Endothelial cell of umbilical vein (primary cell): ENCODE measurements around the gene AP5Z1. TPM values are rescaled to one million over a fixed set of nuclear protein-coding genes. Genes with fewer than 3 reads are reported as not detected.

Source experiments
- BruUV-seq: library from RNA; stranded (reverse); fragments of 400-500 nt; replicated peaks from 2 replicates; lab custom pipeline; 2021; lab: Mats Ljungman, UMichigan
- CTCF ChIA-PET: fragments of 300-600, 350-600 bp; sonication (Branson Sonifier 250); formaldehyde crosslinking; loops from one replicate; lab custom pipeline; 2021; ENCODE audit warnings: antibody characterized with exemption, inconsistent platforms; lab: Charles Lee
- POLR2A ChIA-PET: fragments of 300-600, 350-600 bp; sonication (Branson Sonifier 250); formaldehyde crosslinking; loops from one replicate; lab custom pipeline; 2021; ENCODE audit warnings: antibody characterized with exemption, inconsistent platforms; lab: Charles Lee
- DNase-seq: peaks from one replicate; pipeline ENCODE4 v3.0.0-alpha.2; 2011; ENCODE audit warnings: low read depth, low spot score
- FAIRE-seq: peaks from 2 replicates; lab custom pipeline; 2011; peaks lifted over from hg19 to GRCh38; lab: Jason Lieb, UNC
- H2AFZ ChIP-seq: 2 replicates; pipeline ENCODE4 v1.6.0; 2012; ENCODE audit warnings: low read depth, low read length, control low read depth, inconsistent platforms
- H3K27ac ChIP-seq: 2 replicates; pipeline ENCODE4 v1.5.1; 2011; ENCODE audit warnings: low read depth, mild to moderate bottlenecking, control low read depth, low read length, moderate library complexity; ENCODE audit not compliant: insufficient read depth
- H3K27me3 ChIP-seq, 2 experiments: 2 replicates each; pipeline versions ENCODE4 v1.6.0 to v1.6.1; 2011; ENCODE audit warnings: low read length in 2 of 2, mixed read lengths in 1 of 2; ENCODE audit not compliant: control insufficient read depth in 2 of 2, insufficient read depth in 2 of 2
- H3K36me3 ChIP-seq, 2 experiments: 2 replicates in 1 of 2; 3 replicates in 1 of 2; pipeline ENCODE4 v1.5.1; 2011; ENCODE audit warnings: low read length in 2 of 2, mild to moderate bottlenecking in 1 of 2, moderate library complexity in 1 of 2; ENCODE audit not compliant: control insufficient read depth in 2 of 2, insufficient read depth in 2 of 2; ENCODE audit errors: extremely low read depth in 1 of 2
- H3K4me1 ChIP-seq: 3 replicates; pipeline ENCODE4 v1.5.1; 2011; ENCODE audit warnings: mild to moderate bottlenecking, low read length; ENCODE audit not compliant: control insufficient read depth, insufficient read depth; ENCODE audit errors: extremely low read depth
- H3K4me2 ChIP-seq: 2 replicates; pipeline ENCODE4 v1.6.1; 2011; ENCODE audit warnings: low read length, control low read depth, mixed read lengths; ENCODE audit not compliant: insufficient read depth
- H3K4me3 ChIP-seq, 3 experiments: fragments of 200-600 bp in 1 of 3; sonication (generic), shearing (Covaris generic) in 1 of 3; replicated peaks in 1 of 3; 2 replicates each; pipeline ENCODE4 v1.5.1; 2011 to 2016; ENCODE audit warnings: control low read depth in 3 of 3, low read length in 3 of 3, mild to moderate bottlenecking in 2 of 3, inconsistent platforms in 1 of 3, low read depth in 1 of 3, moderate library complexity in 1 of 3; ENCODE audit not compliant: insufficient read depth in 1 of 3
- H3K79me2 ChIP-seq: 2 replicates; pipeline ENCODE4 v1.6.0; 2012; ENCODE audit warnings: low read length, inconsistent platforms; ENCODE audit not compliant: control insufficient read depth, insufficient read depth
- H3K9ac ChIP-seq: replicated peaks from 2 replicates; pipeline ENCODE3; 2011; ENCODE audit warnings: low read length, control low read depth; ENCODE audit not compliant: insufficient read depth; ENCODE audit errors: extremely low read depth
- H3K9me1 ChIP-seq: replicated peaks from 3 replicates; pipeline ENCODE4 v1.6.0; 2011; ENCODE audit warnings: mild to moderate bottlenecking, low read length; ENCODE audit not compliant: control insufficient read depth, insufficient read depth; ENCODE audit errors: extremely low read depth
- H3K9me3 ChIP-seq: replicated peaks from 2 replicates; pipeline ENCODE4 v1.5.1; 2012; ENCODE audit warnings: low read length, inconsistent platforms; ENCODE audit not compliant: control insufficient read depth, insufficient read depth
- H4K20me1 ChIP-seq: replicated peaks from 2 replicates; pipeline ENCODE3; 2011; ENCODE audit warnings: mild to moderate bottlenecking, low read length; ENCODE audit not compliant: control insufficient read depth, insufficient read depth; ENCODE audit errors: extremely low read depth
- GATA2 ChIP-seq: IDR thresholded peaks from 2 replicates; pipeline ENCODE4 v1.7.0; 2011; ENCODE audit warnings: low read depth, mild to moderate bottlenecking, moderate library complexity, mixed read lengths, low read length; ENCODE audit not compliant: insufficient read length, insufficient read depth
- JUN ChIP-seq: IDR thresholded peaks from 2 replicates; pipeline ENCODE4 v1.6.1; 2011; ENCODE audit warnings: borderline replicate concordance, low read depth; ENCODE audit not compliant: insufficient read length, insufficient read depth
- MYC ChIP-seq: IDR thresholded peaks from one replicate; pipeline ENCODE4 v1.6.1; 2011; ENCODE audit warnings: mild to moderate bottlenecking, low read depth, low read length
- POLR2AphosphoS5 ChIP-seq: IDR thresholded peaks from 2 replicates; pipeline ENCODE4 v1.6.1; 2012; ENCODE audit warnings: low read depth, mild to moderate bottlenecking, control low read depth, low read length, moderate library complexity; ENCODE audit not compliant: insufficient read depth
- dilution Hi-C: fragments of 300-500 bp; cut with MboI; formaldehyde crosslinking; loops from one replicate; pipeline ENCODE4 v1.15.0; 2019; ENCODE audit warnings: low sequenced_read_pairs; ENCODE audit not compliant: extremely low pct_ligation_motif_present
- intact Hi-C: fragments of 100-400 bp; cut with micrococcal nuclease; formaldehyde crosslinking; loops from one replicate; pipeline ENCODE4 v1.10.0; 2022
- polyA plus RNA-seq, 4 experiments: library from polyadenylated mRNA; depleted of rRNA in 3 of 4; stranded (reverse) in 3 of 4; unstranded in 1 of 4; fragments of >200 nt; gene quantifications; 2 replicates each; pipeline versions ENCODE4 v1.2.1 to v1.2.3, GENCODE V29; 2011 to 2012; ENCODE audit warnings: missing spikeins in 1 of 4
- total RNA-seq: library from RNA; stranded (reverse); gene quantifications from 2 replicates; pipeline ENCODE4 v1.2.3, GENCODE V29; 2021
- TF ChIP-seq, protein P1 (sequence below): IDR thresholded peaks from 2 replicates; pipeline ENCODE4 v1.6.1; 2011; ENCODE audit not compliant: insufficient read depth, insufficient read length

Gene AP5Z1
- total and polyA plus RNA-seq, 2 donors (not counting 3 experiments of a cell fraction or from before 2014, with no cell fraction given): 53.7 to 58.9 TPM

DNA sequence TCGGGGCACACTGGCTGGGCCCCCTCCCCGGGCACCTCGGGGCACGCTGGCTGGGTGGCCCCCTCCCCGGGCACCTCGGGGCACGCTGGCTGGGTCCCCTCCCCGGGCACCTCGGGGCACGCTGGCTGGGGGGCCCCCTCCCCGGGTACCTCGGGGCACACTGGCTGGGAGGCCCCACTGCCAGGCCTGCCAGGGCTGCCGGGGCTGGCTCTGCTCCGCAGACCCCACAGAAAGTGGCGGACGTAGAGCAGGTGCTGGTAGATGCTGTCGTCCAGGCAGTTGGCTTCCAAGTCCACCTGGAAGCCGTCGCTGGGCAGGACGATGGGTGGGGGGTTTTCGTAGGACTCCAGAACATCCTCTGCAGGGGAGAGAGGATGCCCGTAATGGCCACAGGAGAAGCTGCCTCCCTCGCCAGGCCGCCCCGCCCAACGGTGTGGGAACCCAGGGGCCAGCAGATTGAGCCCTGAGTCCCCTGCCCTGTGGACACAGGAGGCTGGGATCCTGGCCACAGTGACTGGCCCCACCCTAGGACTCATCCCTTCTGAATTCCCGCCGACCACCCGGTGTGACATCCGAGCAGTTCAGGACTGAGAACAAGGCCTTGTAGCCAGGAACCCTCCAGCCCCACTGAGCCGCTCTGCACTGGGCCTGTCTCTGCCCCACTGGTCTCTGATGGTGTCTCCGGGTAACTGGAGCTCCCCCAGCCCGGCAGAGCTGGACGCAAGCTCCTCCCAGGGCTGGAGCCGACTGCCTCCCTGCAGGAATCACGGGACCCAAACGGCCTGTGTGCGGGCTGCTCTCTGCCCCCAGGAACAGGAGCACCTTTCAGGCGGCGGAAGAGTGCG, 28.2 kb downstream of the AP5Z1 start:
- no peak overlapping the region for H3K9ac ChIP-seq
- no peak overlapping the region for H3K27ac ChIP-seq
- no peaks in the 10 kb centered on the region for H4K20me1 ChIP-seq
- BruUV-seq: no TSS peak
- no peak for DNase-seq
- no peaks in the 10 kb centered on the region for H3K36me3 ChIP-seq
- H2AFZ ChIP-seq: no peak overlapping the region
- TF ChIP-seq JUN (no peak), GATA2 (no peak)
- no peaks in the 10 kb centered on the region for H3K9me3 ChIP-seq
- H3K4me1 ChIP-seq: no peaks in the 10 kb centered on the region
- no peak for FAIRE-seq
- dilution Hi-C loops (no loop called here), intact Hi-C loops (no loop called here)
- H3K4me3 ChIP-seq: no peak overlapping the region
- POLR2A ChIA-PET: no interaction called here
- H3K9me1 ChIP-seq: no peaks in the 10 kb centered on the region
- no peaks in the 10 kb centered on the region for H3K27me3 ChIP-seq
- no peak overlapping the region for H3K4me2 ChIP-seq
- no peaks in the 10 kb centered on the region for H3K79me2 ChIP-seq
- CTCF ChIA-PET: no interaction called here

DNA sequence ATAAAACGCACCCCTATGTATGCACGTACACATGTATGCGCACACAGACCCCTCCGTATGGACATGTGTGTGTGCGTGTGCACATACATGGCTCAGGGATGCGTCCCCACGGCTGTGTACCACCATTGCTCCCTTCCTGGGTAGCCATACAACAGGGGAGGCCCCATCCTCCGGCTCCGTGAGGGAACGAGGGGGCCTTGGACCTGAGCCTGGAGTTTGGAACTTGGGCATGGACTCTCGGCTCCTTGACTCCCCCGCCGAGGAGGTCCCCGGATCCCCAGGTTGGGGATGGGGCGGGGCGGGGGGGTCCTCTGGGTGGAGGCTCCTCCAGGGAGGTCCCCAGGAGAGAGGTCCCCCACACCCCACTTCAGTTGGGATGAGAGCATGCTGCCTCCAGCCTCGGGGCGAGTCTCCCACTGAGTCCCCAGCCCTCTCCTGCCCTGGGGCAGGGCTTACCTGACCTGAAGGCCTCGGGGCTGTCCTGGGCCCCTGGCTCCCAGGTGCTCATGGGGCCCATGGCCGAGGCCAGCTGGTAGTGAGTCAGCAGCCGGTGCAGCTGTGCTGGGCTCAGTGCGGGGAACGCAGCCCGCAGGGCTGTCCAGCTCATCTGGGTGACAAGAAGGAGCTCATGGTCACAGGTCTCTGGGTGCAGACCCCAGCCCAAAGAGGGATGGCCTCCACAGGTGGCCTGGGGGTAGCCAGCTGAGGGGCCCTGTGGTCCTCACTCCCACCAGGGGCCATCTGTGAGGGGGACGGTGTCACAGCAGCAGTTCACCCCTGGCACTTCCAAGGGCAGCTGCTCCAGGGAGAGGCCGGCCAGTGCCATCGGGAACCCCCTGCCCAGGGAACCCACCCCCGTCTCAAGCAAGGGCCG, 29.9 kb downstream of the AP5Z1 start:
- no peaks in the 10 kb centered on the region for H3K36me3 ChIP-seq
- TF ChIP-seq, protein P1, sequence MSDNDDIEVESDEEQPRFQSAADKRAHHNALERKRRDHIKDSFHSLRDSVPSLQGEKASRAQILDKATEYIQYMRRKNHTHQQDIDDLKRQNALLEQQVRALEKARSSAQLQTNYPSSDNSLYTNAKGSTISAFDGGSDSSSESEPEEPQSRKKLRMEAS: no peak
- TF ChIP-seq MYC (no peak), POLR2AphosphoS5 (no peak)
- no peaks in the 10 kb centered on the region for H3K79me2 ChIP-seq
- H3K4me1 ChIP-seq: no peaks in the 10 kb centered on the region
- no peak overlapping the region for H3K9ac ChIP-seq
- no peak overlapping the region for H3K27ac ChIP-seq
- POLR2A ChIA-PET: no interaction called here
- no TSS peak for BruUV-seq
- no peaks in the 10 kb centered on the region for H3K27me3 ChIP-seq
- no peak for DNase-seq
- H3K4me2 ChIP-seq: no peak overlapping the region
- H4K20me1 ChIP-seq: no peaks in the 10 kb centered on the region
- CTCF ChIA-PET: interaction anchor here (0.9 to 1.4 kb wide), 3 partner anchors 7 to 24 kb away, joined by 3 to 4 read pairs (median 3); no protein-coding TSS in a partner anchor
- H3K4me3 ChIP-seq: no peak overlapping the region
- no peaks in the 10 kb centered on the region for H3K9me1 ChIP-seq
- dilution Hi-C loops: no loop called here
- intact Hi-C loops: no loop called here
- no peaks in the 10 kb centered on the region for H3K9me3 ChIP-seq
- no peak for FAIRE-seq
- H2AFZ ChIP-seq: no peak overlapping the region
